GM10266 (cell line): Measurements from ENCODE around the gene SV2B.
A peak's percentile ranks its signal among the peaks of the same experiment; 100 is the strongest.

Experiments used
- DNase-seq: peaks from one replicate; pipeline ENCODE4 v3.0.0; 2012; ENCODE audit errors: extremely low spot score
- TF ChIP-seq, protein P1 (sequence below): IDR thresholded peaks from 2 replicates; pipeline ENCODE4 v1.5.1; 2012; ENCODE audit warnings: mild to moderate bottlenecking, low read depth; ENCODE audit not compliant: control insufficient read depth, insufficient read depth; ENCODE audit errors: missing control alignments

SV2B gene

DNA sequence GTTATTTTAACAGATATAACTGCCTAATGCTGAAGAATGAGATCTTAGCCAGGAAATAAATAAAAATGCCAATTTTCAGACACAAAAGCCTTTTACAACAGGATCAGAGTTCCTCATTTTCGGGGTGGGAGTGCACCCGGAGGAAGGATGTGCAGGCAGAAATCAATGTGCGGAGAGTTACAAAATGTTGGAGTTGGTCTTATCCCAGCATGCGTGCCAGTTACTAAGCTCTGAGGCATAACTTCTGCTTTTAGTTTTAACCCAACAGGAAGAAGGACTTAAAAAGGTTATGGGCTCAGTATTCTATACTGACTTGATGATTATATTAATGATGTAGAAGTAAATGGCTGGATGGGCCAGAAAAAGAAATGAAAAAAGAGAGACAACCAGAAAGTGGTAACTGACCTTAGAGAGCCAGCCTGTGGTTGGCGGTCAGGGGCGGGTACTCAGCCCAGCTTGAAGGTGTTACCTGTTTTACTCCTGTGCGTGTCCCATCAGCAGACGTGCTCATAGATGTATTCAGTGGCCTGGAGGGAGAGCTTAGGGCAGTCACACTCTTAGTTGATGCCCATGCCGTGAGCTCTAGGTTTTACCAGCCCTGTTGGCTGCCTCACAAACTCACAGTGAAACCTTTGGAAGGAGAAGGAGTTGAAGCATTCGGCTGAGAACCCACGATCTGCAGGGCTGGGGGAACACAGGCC is 164.7 kb downstream of the SV2B start:
- DNase-seq: no peak
- TF ChIP-seq, protein P1, sequence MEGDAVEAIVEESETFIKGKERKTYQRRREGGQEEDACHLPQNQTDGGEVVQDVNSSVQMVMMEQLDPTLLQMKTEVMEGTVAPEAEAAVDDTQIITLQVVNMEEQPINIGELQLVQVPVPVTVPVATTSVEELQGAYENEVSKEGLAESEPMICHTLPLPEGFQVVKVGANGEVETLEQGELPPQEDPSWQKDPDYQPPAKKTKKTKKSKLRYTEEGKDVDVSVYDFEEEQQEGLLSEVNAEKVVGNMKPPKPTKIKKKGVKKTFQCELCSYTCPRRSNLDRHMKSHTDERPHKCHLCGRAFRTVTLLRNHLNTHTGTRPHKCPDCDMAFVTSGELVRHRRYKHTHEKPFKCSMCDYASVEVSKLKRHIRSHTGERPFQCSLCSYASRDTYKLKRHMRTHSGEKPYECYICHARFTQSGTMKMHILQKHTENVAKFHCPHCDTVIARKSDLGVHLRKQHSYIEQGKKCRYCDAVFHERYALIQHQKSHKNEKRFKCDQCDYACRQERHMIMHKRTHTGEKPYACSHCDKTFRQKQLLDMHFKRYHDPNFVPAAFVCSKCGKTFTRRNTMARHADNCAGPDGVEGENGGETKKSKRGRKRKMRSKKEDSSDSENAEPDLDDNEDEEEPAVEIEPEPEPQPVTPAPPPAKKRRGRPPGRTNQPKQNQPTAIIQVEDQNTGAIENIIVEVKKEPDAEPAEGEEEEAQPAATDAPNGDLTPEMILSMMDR: no peak

- TF ChIP-seq, protein P1: no peak
- DNase-seq: no peak
Measured at GRCh38 chr15:91265416-91265940, 165.4 kb downstream of the SV2B start.

DNA sequence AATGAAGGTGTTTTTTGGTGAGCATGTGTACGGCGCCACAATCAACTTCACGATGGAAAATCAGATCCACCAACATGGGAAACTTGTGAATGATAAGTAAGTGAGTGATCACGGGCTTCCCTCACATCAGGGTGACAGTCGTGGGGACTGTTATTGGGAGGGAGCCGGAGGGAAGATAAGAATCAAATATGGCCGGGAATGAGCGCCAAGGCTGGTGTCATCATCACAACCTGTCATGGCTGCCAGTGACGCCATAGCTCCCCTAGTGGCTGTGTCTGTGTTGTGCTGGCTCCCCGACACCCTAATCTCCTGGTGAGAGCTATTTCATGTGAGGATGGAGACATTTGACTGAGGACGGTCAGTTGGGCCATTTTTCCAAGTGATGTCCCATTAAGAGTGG is 168.5 kb downstream of the SV2B start:
- TF ChIP-seq, protein P1: no peak
- DNase-seq: no peak

DNA sequence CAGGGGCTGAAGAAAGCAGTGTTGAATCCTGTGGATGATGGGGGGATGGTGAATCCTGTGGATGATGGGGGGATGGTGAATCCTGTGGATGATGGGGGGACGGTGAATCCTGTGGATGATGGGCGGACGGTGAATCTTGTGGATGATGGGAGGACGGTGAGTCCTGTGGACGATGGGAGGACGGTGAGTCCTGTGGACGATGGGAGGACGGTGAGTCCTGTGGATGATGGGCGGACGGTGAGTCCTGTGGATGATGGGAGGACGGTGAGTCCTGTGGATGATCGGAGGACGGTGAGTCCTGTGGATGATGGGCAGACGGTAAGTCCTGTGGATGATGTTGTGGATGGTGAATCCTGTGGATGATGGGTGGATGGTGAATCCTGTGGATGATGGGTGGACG is 170.7 kb downstream of the SV2B start:
- TF ChIP-seq, protein P1: no peak
- no peak for DNase-seq

GRCh38 chr15:91271565-91272153 is 171.6 kb downstream of the SV2B start:
- DNase-seq: peak; percentile 60
- TF ChIP-seq, protein P1: peak; percentile 83

DNA sequence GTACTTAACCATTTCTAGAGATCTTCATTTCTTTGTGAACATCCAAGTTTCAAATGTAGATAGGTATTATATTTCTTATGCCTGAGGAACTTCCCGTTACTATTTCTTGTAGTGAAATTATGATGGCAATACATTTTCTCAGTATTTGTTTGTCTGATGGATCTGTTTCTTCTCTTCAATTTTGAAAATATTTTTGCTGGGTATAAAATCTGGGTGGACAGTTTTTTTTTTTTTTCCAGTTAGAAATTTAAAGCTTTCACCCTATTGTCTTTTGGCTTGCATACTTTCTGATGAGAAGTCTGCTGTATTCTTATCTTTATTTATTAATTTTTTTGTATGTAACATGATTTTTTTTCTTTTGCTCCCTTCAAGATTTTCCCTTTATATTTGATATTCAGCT is 175.8 kb downstream of the SV2B start:
- no peak for DNase-seq
- TF ChIP-seq, protein P1: no peak

- TF ChIP-seq, protein P1: no peak
- DNase-seq: no peak
Measured at GRCh38 chr15:91278951-91279350, 178.9 kb downstream of the SV2B start.
